Breast epithelium (tissue), 4 donors: ENCODE measurements around the gene ALOXE3. TPM values are rescaled to one million over a fixed set of nuclear protein-coding genes. Genes with fewer than 3 reads are reported as not detected.

ENCODE experiments used
- DNase-seq, 2 donors: peaks; one replicate each; pipeline ENCODE4 v3.0.0-alpha.2; 2019; ENCODE audit warnings: low spot score in 2 of 2
- H3K27ac ChIP-seq, 2 donors: fragments of 200-600 bp; sonication (generic) in 1 of 2; one replicate each; pipeline ENCODE4 v1.5.1; 2016 to 2019; ENCODE audit warnings: mild to moderate bottlenecking in 1 of 2
- H3K27me3 ChIP-seq, 2 donors: fragments of 200-600 bp; sonication (generic) in 1 of 2; one replicate each; pipeline versions ENCODE4 v1.5.1 to v1.6.0; 2017 to 2019; ENCODE audit warnings: control low read depth in 1 of 2, mild to moderate bottlenecking in 1 of 2
- H3K36me3 ChIP-seq: fragments of 200-600 bp; one replicate; pipeline ENCODE4 v1.5.1; 2019
- H3K4me1 ChIP-seq, 2 donors: fragments of 200-600 bp; sonication (generic); one replicate each; pipeline ENCODE4 v1.5.1; 2016 to 2019; ENCODE audit warnings: control low read depth in 1 of 2
- H3K4me3 ChIP-seq, 3 donors: fragments of 200-600 bp; sonication (generic); 1 replicate in 2 of 3; 2 replicates in 1 of 3; pipeline ENCODE4 v1.5.1; 2016 to 2019; ENCODE audit warnings: mild to moderate bottlenecking in 3 of 3, moderate library complexity in 2 of 3
- H3K9me3 ChIP-seq, 2 donors: fragments of 200-600 bp; sonication (generic) in 1 of 2; one replicate each; pipeline ENCODE4 v1.5.1; 2016 to 2019; ENCODE audit warnings: control low read depth in 1 of 2
- CTCF ChIP-seq, 3 donors: fragments of 450-650 bp; IDR thresholded peaks; one replicate each; pipeline ENCODE4 v1.5.1; 2016 to 2017; ENCODE audit warnings: antibody characterized with exemption in 3 of 3, mild to moderate bottlenecking in 3 of 3, moderate library complexity in 3 of 3
- POLR2A ChIP-seq: fragments of 450-650 bp; IDR thresholded peaks from one replicate; pipeline ENCODE4 v1.6.1; 2016; ENCODE audit warnings: antibody characterized with exemption, mild to moderate bottlenecking, moderate library complexity
- POLR2AphosphoS5 ChIP-seq, 3 donors: sonication (generic); formaldehyde crosslinking; IDR thresholded peaks; one replicate each; pipeline ENCODE4 v1.6.1; 2017; ENCODE audit warnings: antibody characterized with exemption in 3 of 3
- intact Hi-C: fragments of 100-400 bp; cut with DNase I; formaldehyde crosslinking; loops from one replicate; pipeline ENCODE4 v1.15.1; 2023; ENCODE audit warnings: low total_unique reads
- total RNA-seq, 3 donors: library from RNA; depleted of rRNA; stranded (reverse); fragments of >200 nt; gene quantifications; one replicate each; pipeline ENCODE4 v1.1.0, GENCODE V29; 2016

Gene ALOXE3
- total RNA-seq, 3 donors from 2014 or later, result 0.73 TPM; not detected in 2

- H3K4me1 ChIP-seq, result peaks cover 5 to 6% of the 10 kb centered on the region in 2 donors
- TF ChIP-seq CTCF (IDR thresholded peaks at IDR 0.05), result no peak
- TF ChIP-seq POLR2A, result no peak
- TF ChIP-seq POLR2AphosphoS5 (IDR thresholded peaks at IDR 0.05), result no peak
- peak overlapping the region; percentile 65 to 99 for H3K27ac ChIP-seq
- peaks cover 46% of the 10 kb centered on the region for H3K36me3 ChIP-seq
- H3K9me3 ChIP-seq, result no peaks in the 10 kb centered on the region
- no peak for DNase-seq
- no peak overlapping the region for H3K4me3 ChIP-seq
- H3K27me3 ChIP-seq, result no peaks in the 10 kb centered on the region
- intact Hi-C loops, result no loop called here
Measured at GRCh38 chr17:8147141-8147804, 29.0 kb upstream of the ALOXE3 start.

GRCh38 chr17:8146381-8147140, 28.2 kb upstream of the ALOXE3 start:
- Histone ChIP-seq H3K27ac (peak overlapping the region; percentile 65 to 99), H3K36me3 (peaks cover 53% of the 10 kb centered on the region), H3K4me3 (no peak overlapping the region), H3K4me1 (peaks cover 5 to 6% of the 10 kb centered on the region in 2 donors), H3K9me3 (no peaks in the 10 kb centered on the region), H3K27me3 (no peaks in the 10 kb centered on the region)
- intact Hi-C loops, result no loop called here
- DNase-seq, result no peak
- TF ChIP-seq CTCF (IDR thresholded peaks at IDR 0.05), result no peak
- peak in 1 of 3 donors; percentile 18 for TF ChIP-seq POLR2AphosphoS5 (IDR thresholded peaks at IDR 0.05)

DNA sequence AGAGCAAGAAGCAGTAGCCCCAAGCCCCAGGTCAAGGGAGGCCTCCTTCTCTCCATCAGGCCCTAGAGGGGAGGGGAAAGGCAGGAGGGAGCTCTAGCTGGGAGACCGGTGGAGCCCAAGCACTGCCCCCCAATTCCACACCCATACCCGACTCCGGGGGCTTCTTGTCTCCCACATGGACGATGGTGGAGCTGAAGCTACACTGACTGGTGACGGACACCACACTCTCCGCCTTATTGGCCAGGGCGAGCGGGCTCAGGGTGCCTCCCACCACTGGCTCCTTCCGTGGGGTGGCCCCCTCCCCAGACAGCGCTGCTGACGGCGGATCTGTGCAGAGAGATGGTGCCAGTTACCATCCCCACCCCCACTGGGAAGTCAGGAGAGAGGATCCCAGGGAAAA, 27.5 kb upstream of the ALOXE3 start:
- peaks cover 3 to 5% of the 10 kb centered on the region in 2 donors for H3K4me1 ChIP-seq
- intact Hi-C loops, result no loop called here

GRCh38 chr17:8144401-8145231, 26.3 kb upstream of the ALOXE3 start:
- H3K4me1 ChIP-seq, result no peaks in the 10 kb centered on the region
- intact Hi-C loops, result no loop called here
- no peaks in the 10 kb centered on the region for H3K27me3 ChIP-seq
- TF ChIP-seq CTCF (IDR thresholded peaks at IDR 0.05), result no peak
- no peak for TF ChIP-seq POLR2AphosphoS5 (IDR thresholded peaks at IDR 0.05)
- TF ChIP-seq POLR2A, result no peak
- H3K9me3 ChIP-seq, result no peaks in the 10 kb centered on the region
- no peak for DNase-seq
- H3K27ac ChIP-seq, result peak overlapping the region; percentile 25 to 55
- no peak overlapping the region for H3K4me3 ChIP-seq
- H3K36me3 ChIP-seq, result peaks cover 52% of the 10 kb centered on the region

More for the DNA sequence above, 27.5 kb upstream of the ALOXE3 start:
- Histone ChIP-seq H3K27me3 (no peaks in the 10 kb centered on the region), H3K36me3 (peaks cover 53% of the 10 kb centered on the region), H3K9me3 (no peaks in the 10 kb centered on the region), H3K27ac (peak overlapping the region; percentile 65 to 99), H3K4me3 (no peak overlapping the region)
- TF ChIP-seq CTCF (IDR thresholded peaks at IDR 0.05), result no peak
- TF ChIP-seq POLR2AphosphoS5 (IDR thresholded peaks at IDR 0.05), result peak in 1 of 3 donors; percentile 3
- DNase-seq, result no peak
